ENCODE data around the gene GALNT14.

GALNT14 gene

DNA sequence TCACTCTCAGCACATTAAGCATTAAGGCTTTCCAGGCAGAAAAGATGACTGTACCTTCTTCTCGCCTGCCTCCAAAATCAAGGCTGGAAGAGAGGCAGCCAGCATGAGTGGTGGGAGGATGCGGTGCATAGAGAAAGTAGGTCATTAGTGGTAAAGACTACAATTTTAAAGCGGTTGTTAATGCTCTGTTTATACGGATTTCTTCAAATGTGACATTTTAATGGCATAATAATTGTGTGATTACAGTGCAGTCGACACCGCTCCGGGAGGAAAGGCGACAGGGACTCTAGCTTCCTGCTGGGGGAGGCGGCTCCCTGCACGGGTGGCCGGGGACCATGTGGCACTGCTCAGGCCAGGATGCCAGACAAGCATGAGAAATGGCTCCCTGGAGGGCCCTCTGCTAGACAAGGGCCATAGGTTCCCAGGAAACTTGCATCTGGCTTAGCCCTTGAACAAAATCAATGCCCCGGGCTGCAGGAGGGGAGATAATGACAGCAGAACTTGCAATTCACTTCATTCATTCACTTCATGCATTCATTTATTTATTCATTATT lies 129.6 kb downstream of the GALNT14 start:
- no peak for DNase-seq (ENCODE audit: low read depth)

DNA sequence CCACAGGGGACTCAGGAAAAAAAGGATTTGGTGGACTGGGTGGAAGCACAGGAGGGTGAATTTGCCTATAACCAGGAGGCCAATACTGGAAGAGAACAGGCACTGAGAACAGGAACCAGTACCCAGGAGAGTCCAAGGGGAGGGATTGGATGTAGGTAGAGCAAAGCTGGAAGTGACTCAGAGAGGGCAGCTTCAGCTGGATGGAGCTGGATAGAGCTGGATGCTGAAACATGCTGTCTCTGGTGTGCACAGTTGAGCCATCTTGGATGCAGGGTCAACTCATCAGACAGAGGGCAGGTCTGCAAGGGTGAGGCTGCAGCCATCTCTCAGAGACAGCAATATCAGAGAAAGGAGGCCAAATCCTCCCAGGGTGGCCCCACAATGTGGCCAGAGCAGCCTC lies 134.0 kb downstream of the GALNT14 start:
- DNase-seq (ENCODE audit: low read depth): no peak

DNA sequence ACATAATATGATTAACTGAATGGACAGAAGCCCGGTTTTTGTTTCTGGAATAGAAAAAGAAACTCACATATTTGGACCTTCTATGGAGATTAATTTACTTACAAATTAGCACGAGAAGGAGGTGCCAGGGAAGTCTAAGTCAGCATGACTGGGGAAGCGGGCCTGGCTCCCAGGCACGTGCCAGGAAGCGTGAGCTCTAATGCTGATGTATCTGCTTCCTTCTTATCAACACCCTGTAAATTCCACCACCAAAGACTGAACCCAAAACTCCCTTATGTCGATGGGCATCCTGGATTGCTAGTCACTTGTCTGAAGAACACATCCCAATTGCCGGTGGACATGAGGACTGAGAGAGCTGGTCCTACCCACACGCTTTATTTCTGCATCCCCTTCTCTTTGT lies 134.5 kb downstream of the GALNT14 start:
- no peak for DNase-seq (ENCODE audit: low read depth)

DNA sequence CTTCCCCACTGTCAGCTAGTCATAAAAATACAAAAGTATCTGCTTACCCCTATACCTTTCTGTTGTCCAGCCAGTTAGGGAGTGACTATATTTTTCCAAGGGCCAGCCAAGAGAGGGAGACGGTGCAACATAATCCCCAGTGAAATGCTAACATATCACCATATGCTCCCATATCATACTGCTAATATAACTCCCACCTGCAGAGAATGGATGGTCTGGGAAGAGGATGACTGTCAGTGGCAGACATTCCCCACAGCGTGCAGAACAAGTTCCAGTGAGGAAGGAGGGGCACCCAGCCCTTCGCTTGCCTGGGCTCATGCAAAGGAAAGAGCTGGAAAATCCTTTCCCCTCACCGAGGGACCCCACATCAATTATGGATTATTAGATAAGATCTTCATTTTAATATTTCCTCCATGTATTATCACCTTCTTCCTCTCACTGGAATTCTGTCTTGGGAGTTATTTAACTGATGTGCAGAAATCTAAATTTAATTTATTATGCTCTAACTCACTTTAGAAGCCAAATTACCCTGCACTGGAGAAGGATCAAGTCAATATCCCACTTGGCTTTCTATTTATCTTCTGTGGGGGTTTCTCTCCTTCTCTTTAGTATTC lies 135.6 kb downstream of the GALNT14 start:
- no peak for DNase-seq (ENCODE audit: low read depth)

DNA sequence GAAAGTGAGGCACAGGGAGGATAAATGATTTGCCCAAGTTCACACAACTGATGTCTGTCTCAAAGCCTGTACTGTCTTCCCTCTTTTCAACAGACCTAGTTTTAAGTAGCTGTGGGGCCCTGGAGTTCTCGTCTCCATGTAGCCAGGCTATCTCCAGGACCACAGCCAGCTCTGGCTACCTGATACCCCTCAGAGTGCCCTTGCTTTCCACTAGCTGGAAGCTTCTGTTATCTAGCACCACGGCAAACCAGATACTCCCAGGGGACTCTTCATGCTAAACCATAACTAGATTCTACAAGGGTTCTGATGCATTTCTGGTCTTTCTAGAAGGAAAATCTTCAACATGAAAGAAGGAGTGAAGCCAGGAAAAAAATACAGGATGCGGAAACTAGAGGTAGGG lies 137.3 kb downstream of the GALNT14 start:
- DNase-seq (ENCODE audit: low read depth): no peak

DNA sequence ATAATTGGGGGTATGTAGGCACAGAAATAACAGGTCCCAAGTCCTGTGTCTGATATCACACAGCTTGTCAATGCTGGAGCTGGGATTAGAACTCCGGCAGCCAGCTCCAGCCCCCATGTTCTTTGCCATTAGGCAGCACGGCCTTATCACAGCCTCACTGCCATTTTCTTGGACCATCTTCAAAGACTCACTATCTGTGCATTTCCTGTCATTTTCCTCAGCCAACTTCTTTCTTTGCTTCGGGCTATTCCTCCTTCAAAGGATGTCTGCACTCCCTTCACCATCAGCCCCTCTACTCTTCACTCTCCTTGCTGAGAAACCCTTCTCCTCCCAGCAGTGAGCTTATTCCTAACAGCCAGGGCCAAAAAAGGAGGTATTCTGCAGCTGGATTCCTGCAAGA lies 139.6 kb downstream of the GALNT14 start:
- DNase-seq (ENCODE audit: low read depth): no peak

DNA sequence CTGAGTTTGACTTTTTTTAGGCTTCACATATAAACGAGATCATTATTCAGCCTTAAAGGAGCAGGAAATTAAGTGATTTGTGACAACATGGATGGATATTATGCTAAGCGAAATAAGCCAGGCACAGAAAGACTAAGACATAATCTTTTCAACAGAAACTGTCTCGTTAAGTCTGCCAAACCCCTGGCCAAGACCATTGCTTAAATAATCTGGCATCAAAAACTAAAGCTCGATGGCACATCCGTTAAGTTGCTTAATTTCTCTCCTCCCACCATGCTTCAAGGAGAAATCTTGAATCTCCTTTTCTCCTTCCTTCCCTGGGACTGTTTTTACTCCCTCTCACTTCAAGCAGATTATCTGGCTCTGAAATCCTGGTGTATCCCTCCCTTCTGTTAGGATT lies 140.3 kb downstream of the GALNT14 start:
- DNase-seq (ENCODE audit: low read depth): peak; percentile 53

DNA sequence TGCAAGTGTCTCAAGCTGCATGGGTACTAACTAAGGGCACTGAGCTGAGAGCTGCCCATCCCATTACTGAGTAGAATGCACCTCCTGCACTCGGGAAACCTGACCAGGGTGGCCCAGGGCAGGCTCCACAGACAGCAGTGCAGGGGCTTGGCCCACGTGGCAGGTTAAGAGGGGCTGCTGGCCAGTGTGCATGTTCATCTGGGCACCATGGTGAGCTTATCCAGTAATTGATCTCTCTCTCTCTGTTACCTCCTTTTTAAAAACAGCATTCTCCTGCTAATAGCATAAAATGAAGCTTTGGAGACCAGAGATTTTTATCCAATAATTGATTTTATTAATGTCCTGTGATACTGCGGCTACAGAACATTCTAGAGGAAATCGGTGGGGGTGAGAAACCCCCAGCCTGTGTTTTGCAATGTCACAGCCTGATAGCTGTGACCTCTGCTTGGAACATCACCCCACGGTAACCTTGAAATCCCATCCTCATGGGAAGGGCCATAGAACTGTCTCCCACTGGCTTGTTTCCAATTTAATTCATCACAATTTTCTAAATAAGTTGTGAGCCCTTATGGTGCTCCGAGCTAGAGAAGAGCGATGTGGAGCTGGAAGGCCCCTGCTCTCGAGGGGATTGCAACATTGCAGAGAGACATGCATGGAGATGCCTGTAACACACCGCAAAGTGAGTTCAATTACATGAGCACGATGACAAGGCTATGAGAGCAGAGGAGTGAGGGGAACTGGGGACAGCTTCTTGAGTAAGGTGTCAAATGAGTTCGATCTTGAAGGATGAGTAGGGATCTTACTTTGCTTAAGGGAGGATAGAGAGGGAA lies 143.8 kb downstream of the GALNT14 start:
- no peak for DNase-seq (ENCODE audit: low read depth)

DNA sequence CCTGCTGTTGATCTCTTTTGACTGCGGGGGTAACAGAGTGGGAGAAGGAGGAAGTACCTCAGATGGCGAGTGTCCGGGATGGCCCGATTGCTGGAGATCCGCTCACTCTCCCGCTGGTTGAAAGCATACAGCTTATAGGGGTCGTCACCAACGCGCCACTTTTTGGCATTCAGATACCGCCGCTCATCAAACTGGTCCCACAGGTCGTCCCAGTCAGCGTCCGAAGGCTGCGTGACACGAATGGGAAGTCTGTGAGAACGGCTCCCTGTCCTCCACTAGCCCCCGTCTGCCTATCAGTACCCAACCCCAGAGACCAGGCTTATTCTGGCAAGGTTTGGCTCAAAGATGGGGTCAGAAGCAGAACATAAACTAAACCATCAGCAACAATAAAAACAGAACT lies 145.5 kb downstream of the GALNT14 start:
- no peak for DNase-seq (ENCODE audit: low read depth)

DNA sequence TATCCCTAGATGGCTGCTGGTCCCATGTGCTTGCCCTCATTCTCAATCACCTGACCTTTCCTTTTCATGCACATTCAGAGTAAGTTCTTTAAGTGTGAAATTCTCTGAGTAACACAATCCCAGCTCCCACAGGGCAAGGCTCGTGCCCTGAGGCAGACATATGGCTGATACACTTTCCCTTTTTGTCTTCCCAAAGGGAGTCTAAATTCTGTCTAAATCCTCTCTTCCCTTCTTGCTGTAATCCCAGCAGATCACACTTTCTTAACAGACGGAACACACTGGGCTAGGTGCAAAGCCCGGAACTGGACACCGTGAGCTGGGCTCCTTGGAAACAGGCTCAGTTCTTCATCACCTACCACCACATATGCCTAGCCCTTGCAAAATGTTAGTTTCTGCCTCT lies 147.6 kb downstream of the GALNT14 start:
- DNase-seq (ENCODE audit: low read depth): no peak

DNA sequence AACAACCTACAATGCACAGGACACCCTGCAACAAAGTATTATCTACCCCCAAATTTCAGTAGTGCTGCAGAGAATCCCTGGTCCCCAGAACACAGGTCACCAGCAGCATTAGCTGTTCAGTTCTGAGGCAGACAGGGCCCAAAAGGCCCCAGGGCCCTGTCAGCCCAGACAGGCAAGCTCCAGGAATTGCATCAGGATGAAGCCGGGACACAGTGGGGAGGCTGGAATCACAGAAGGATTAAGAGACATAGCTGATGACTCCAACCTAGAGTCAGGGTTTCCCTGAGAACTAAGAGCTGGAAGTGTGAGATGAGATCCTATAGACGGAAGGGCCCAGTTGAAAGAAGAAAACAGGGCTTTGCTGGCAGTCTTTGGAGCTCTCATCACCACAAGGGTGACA lies 148.1 kb downstream of the GALNT14 start:
- no peak for DNase-seq (ENCODE audit: low read depth)

DNA sequence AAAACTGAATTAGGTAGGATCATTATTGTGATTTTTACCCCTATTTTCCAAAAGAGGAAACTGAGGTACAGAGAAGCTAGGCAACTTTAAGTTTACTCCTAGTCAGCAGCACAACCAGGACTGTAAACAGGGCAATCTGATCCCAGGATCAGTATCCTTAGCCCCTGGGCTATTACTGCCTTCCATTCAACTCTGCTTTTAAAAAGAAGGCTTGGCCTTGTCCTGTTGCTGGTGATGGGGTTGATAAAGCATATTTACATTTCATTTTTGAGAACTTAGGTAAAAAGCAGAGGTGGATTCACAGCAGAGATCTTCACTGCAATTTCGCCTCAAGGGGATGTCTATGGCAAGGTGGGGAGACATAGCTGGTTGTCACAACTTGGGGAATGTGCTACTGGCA lies 148.5 kb downstream of the GALNT14 start:
- no peak for DNase-seq (ENCODE audit: low read depth)

DNA sequence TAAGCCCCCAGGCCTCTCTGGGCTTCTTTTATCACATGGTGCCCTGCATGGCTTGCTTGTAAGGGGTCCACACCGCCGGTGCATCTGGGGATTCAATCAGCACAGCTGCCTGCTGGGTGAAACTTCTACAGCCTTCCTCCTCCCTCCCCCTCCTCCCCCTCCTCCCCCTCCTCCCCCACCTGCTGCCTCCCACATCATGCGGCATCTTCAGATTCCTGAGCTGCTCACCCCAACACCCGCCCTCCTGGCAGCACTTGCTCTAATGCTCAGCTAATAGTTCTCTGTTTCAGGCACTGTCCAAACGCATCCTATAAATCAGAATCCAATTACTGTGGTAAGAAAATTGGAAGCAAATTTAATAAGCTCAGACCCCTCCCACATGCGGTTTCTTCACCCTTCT lies 150.7 kb downstream of the GALNT14 start:
- DNase-seq (ENCODE audit: low read depth): no peak

DNA sequence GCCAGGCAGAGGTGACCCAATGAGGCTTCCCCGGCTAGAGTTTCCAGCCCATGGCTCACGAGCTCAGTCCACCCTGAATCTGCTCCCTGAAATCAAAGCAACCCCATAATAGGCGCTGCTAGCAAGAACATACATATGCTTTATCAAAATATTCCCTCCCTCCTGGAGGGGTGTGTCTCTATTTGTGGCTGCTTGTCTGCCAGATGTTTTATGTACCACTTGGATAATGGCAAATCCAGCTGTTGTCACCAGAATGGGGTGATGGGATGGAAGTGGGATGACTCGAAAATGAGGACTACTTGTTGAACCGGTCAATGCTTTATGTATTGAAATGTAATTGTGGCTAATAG lies 152.0 kb downstream of the GALNT14 start:
- no peak for DNase-seq (ENCODE audit: low read depth)

DNA sequence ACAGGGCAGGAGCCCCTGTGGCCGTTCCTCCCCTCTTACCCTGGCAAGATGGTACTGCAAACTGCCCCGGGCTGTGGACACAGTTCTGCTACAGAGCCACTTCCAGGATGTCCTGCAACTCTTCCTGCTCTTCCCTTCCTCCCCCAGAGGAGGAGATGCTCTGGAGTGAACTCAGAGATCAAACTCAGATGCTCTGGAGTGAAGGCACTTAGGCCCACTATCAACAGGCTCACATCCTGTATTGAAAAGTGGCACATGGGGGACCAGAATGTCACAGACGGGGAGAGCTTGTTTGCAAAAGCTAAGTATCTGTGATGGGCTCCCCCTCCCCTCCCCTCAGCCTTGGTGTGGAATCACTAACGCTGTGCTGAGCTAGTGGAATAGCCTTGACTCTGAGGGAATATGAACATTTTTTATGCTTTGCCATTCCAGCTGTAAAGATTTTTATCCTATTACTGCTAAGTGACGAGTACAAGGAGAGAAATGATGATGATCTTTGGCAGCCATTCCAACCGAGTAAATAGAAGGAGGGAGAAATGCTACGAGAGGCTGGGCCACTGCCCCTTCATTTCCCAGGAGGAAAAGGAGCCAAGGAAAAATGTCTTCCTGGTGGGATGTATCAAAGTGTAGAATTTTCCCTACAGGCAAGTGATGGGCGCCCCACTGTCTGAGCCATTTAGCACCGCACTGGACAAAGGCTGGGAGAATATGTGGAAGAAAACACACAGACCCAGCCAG lies 152.6 kb downstream of the GALNT14 start:
- DNase-seq (ENCODE audit: low read depth): no peak

DNA sequence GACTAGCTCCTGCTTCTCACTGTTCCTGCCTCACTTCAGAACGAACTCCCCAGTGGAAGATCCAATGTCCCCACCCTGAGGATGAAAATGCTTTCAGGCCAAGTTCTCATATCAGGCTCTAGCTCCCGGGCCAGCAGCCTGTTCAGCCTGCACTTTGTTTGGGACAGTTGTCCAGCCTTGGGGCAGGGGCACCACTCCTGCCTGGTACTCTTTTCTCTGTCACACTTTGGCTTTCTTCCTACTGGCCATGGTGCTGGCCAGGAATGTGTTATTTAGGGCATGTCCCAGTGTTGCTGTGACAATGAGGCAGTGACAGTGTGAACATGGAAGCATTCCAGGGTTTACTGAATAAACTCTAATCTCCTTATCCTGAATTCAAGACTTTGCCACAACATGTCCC lies 154.1 kb downstream of the GALNT14 start:
- DNase-seq (ENCODE audit: low read depth): no peak

DNA sequence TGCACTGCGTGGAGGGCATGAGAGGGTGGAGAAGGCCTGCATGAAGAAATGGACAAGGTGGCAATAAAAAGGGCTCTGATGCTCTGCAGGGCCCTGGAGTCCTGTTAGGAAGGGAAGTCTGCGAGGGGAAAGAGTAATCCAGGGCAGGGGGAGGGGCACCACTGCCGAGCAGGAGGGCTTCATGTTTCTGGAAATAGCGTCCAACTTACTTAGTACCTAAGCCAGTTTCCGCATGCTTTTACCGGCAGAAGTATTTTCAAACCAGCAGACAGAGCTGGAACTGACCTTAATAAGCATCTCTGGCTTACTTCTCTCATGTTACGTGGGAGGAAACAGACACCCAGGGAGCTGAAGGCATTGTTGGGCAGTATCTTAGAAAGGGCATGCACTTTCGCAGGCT lies 156.7 kb downstream of the GALNT14 start:
- no peak for DNase-seq (ENCODE audit: low read depth)

DNA sequence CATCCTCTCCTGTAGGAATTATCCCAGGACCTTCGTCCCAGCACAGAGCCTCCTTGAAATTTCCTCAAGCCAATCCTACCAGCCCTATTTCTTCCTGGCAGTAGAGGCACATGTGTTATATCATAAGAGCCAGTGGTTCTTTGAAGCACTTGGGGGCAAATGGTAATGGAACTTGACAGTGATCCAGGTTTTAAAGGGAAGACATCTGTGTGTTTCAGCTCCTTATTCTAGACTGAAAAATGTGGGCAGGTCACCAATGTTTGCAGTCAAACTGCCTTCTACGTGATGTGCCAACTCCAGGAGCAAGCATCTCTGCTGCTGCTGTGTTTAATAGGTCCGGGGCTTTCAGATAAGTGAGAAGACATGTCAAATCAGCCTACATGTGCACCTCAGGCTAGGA lies 157.1 kb downstream of the GALNT14 start:
- peak; percentile 81 for DNase-seq (ENCODE audit: low read depth)

DNA sequence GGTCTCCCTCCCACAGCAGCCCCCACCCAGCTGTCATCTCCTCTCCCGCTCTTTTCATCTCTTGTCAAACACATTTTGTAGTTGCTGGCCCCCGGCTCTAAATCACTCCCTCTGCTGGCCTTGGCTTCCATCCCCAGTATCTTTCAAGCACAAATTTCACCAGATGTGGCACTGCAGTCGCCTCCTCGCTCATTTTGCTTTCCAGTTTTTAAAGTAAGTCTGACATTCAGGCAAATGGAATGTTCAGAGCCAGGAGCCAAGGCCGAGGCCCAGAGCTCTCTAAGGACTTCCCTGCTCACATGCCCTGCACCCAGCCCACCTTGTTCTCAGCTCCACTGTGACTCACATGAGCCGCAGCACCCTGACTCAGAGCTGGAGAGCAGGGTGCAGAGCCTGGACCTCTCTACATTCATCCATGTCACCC lies 158.4 kb downstream of the GALNT14 start:
- peak; percentile 79 for DNase-seq (ENCODE audit: low read depth)

DNA sequence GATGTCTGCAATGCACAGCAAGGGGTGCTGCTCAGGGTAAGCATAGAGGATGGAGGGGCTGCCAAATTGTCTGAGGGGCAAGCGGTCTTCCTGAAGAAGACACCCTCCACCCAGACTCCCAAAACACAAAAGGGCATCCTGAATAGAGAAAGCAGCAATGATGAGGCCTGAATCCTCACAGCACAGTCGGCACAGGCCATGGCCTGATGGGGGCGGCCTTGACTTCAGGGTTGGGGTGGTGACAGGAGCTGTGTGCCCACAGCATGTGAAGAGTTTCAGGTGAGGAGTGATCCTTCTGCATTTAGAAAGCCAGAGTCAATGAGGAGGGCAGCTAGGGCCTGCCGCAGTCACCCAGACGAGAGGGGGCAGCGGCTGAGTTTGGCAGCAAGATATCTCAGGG lies 159.4 kb downstream of the GALNT14 start:
- DNase-seq (ENCODE audit: low read depth): no peak

DNA sequence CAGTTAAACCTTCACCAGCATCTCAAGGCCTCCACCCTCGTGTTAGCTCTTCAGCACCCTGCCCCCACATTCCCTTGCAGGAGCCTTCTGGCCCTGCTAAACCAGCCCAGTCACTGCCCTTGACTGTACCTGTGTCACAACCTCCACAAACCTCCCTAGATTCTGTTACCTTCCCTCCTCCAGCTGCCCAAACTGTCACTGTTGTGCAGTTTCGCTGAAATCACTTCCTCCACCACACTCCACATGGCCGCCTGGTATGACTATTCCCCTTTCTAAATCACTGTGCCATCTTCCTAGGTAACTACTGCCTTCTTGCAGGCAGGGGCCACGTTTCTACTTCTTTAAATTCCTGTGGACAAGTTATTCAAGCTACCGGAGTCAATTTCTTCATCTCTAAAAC lies 160.2 kb downstream of the GALNT14 start:
- no peak for DNase-seq (ENCODE audit: low read depth)

DNA sequence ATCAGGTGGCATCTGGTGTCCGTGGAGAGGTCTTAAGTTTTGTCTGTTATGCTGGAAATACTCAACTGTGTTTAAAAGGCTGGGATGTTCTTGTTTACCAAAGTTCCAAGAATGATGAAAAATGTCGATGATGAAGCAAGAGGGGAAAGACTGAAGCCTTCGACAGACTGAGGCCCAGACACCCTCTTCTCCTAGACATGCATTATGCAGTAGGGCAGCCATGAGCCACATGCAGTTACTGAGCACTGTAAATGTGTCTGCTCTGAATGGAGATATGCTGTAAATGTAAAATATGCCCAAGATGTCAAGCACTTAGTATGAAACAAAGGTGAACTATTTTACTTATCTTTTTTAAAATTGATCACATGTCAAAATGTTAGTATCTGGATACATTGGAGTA lies 163.1 kb downstream of the GALNT14 start:
- no peak for DNase-seq (ENCODE audit: low read depth)

DNA sequence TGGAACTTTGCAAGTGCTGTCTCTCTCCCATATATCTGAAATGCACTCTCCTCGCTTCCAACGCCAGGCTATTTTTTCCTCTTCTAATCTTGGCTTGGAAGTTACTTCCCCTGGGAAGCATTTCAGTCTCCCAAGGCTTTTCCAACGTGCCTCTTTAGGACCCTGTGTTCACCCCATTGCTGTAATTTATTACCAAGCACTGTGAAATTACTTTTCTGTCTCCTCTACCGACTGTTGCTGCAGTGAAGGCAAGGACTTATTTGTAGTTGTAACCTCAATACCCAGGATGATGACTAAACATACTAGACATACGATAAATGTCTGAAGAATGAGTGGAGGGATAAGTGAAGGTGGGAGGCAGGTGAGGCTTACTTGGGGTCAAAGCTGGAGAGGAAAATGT lies 163.7 kb downstream of the GALNT14 start:
- DNase-seq (ENCODE audit: low read depth): no peak
